Astrocyte (in vitro differentiated cells and primary cell): ENCODE results near the gene SLC25A31.

ENCODE experiments used
- EZH2 ChIP-seq: IDR thresholded peaks from 2 replicates; pipeline ENCODE4 v1.6.1; 2012; ENCODE audit warnings: mild to moderate bottlenecking, low read length, inconsistent platforms; ENCODE audit not compliant: insufficient read depth
- TF ChIP-seq, protein P1 (sequence below): IDR thresholded peaks from 2 replicates; pipeline ENCODE4 v1.5.1; 2011; ENCODE audit warnings: low read depth, mild to moderate bottlenecking, inconsistent platforms, low read length, moderate library complexity; ENCODE audit not compliant: insufficient read depth

DNA sequence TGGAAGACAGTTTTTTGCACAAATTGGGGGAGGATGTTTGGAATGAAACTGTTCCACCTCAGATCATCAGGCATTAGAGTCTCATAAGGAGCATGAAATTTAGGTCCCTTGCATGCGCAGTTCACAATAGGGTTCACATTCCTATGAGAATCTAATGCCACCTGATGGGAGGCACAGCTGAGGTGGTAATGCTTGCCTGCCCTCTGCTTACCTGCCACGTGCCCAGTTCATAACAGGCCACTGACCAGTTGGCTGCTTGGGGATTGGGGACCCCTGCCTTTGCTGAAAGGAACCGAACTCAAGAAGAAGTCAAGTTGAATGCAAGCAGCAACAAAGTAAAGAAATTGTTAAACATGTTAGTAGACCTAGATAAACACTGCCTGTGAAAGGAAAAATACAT is 47.3 kb downstream of the SLC25A31 start:
- TF ChIP-seq, protein P1, sequence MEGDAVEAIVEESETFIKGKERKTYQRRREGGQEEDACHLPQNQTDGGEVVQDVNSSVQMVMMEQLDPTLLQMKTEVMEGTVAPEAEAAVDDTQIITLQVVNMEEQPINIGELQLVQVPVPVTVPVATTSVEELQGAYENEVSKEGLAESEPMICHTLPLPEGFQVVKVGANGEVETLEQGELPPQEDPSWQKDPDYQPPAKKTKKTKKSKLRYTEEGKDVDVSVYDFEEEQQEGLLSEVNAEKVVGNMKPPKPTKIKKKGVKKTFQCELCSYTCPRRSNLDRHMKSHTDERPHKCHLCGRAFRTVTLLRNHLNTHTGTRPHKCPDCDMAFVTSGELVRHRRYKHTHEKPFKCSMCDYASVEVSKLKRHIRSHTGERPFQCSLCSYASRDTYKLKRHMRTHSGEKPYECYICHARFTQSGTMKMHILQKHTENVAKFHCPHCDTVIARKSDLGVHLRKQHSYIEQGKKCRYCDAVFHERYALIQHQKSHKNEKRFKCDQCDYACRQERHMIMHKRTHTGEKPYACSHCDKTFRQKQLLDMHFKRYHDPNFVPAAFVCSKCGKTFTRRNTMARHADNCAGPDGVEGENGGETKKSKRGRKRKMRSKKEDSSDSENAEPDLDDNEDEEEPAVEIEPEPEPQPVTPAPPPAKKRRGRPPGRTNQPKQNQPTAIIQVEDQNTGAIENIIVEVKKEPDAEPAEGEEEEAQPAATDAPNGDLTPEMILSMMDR: no peak
- no peak for TF ChIP-seq EZH2
